ENCODE data around the gene C20orf96.
"Not testable (repeated sequence)": the region's sequence is repeated elsewhere in the genome, so short reads cannot be mapped to it uniquely, and the experiment has no call there.

The C20orf96 gene, protein sequence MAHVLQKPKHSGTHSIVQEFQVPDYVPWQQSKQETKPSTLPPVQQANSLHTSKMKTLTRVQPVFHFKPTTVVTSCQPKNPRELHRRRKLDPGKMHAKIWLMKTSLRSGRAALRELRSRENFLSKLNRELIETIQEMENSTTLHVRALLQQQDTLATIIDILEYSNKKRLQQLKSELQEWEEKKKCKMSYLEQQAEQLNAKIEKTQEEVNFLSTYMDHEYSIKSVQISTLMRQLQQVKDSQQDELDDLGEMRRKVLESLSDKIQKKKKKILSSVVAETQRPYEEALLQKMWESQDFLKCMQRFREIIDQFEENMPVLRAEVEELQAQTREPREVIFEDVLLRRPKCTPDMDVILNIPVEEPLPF

DNA sequence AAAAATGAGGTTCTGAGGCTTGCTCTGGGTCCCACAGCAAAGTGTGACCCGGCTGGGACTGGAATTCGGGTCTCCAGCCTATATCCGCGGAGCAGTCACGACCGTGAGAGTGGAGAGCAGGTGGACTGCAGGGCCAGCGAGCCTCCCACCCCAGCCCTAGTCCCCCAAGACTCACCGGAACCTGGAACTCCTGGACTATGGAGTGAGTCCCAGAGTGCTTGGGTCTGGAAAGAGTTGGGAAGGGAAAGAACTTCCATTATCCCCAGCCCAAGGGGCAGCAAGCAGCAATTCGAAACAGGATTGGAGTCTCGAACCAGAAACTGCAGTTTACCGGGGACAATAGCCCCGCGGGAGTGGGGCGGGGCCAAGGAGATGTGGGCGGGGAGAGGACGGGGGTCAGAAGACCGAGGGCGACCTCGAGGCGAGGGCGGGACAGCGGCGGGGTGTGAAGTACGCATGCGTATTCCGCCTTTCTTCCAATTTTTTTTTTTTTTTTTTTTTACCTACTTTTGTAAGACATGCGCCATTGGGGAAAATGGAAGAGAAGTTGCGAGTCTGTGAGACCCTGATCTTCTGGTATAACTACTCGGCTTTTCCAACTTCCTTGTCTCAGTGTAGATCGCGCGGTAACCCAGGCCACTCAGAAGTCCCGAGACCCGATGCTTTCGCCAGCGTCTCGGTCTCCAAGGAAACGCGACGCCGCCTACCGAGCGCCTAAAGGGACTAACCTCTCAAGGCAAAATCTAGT lies at the start of gene C20orf96:
Gene C20orf96, minus strand, starts transcription at position 667 of the 748 bp plus-strand sequence. Its CDS starts 140 bp downstream, at position 527.
- peak; percentile 76 for DNase-seq

DNA sequence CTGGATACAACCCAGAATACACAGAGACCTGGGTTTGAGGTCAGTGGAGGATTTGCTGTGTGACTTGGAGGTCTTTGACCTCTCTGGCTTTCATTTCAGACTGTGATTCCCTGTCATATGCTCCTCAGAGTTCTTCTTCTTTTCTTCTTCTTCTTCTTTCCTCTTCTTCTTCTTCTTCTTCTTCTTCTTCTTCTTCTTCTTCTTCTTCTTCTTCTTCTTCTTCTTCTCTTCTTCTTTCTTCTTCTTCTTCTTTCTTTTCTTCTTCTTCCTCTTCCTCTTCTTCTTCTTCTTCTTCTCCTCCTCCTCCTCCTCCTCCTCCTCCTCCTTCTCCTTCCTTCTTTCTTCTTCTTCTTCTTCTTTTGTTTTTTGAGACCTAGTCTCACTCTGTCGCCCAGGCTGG lies 45.5 kb upstream of the C20orf96 start:
- DNase-seq: not testable (repeated sequence)

DNA sequence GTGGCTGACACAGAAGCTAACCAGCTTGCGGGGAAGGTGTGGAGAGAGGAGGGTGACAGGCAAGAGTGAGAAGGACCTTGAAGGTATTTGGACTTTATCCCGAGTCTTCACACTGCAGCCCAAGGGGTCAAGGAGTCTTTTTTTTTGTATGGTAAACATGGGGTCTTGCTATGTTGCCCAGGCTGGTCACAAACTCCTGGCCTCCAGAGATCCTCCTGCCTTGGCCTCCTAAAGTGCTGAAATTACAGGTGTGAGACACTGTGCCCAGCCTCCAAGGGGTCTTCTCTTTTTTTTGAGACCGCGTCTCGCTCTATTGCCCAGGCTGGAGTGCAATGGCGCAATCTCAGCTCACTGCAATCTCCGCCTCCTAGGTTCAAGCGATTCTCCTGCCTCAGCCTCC lies 44.0 kb upstream of the C20orf96 start:
- no peak for DNase-seq

DNA sequence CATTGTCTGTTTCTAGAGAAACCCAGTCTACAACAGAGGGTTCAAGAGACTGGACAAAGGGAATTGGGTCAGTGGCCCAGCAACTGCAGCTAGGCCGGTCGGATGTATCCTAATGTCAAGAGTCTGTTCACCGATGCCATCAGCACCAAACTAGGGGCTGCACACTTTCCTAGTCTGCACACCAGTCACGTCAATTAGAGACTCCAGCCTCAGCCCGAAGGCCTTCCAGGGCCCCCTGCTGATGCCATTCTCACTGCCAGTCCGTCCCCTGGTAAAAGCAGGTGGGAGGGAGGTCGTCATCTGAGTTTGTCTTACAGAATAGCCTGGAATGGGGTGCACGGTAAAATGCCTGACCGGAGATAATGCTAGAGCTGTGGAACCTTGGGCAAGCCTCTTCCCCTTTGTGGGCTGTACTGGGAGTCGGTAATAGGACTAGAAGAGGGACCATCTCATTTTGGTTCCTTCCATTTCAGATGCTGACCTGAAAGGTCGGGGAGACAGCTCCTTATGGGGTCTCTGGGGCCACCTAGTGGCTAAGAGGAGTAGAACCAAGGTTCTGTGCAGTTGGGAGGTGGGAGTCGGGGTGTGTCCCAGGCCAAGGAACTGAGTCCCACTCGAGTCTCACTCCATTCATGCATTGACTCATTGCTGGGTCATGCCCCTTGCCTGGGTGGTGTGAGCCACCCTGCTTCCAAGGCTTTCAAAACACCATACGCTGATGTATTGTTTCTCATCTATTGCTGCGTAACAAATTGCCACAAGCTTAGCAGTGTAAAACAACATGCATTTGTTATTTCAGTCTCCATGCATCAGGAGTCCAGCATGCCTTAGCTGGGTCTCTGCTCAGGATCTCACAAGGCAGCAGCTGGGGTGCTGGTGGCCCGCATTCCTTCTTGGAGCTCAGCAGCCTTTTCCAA lies 39.9 kb upstream of the C20orf96 start:
- peak; percentile 31 for DNase-seq

DNA sequence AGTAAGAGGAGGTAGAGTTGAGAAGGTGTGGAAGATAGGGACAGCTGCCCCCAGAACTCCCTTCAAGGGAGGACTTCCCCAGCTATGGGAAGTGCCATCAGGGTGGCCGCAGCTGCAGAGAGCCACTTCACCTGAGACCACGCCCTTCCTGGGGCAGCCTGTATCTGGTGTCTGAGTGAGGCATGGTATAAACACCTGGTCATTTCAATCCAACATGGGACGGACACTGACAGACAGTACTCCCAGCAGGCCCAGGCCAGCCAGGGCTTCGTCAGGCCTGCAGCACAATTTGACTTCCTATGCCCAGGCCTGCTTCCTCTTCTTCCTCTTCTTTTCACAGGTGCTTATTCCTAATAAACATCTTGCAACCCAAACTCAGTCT lies 39.3 kb upstream of the C20orf96 start:
- DNase-seq: no peak

DNA sequence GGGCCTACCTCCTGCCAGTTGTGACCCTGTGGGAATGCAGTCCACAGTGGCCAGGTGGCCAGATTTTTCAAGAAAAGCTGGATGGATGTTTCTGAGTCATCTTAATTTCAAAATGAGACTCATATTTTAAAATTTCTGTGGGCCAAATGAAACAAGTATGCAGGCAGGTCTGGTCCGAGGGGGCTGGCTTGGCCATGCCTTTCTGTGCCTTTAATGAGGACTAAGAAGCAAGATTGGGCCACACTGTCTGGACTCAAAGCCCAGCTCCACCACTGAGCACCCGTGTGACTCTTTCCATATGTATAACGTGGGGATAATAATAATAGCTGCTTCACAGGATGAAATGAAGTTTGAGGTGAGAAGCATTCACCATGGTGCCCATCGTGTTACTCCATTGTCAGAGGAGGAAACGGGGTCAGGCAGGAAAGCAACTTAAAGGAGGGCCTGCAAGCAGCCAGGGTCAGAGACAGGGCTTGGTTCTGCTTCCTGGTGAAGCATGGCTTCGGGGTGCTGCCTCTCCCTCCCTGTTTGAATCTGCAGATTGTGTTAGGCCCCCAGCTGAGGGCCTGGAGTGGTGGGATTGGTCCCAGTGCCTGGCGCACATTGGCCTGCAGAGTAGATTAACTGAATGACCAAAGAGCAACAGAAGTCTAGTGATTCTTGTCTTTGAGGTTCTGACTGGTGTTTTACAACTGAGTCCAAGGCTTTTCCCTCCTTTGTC lies 38.6 kb upstream of the C20orf96 start:
- DNase-seq: no peak

DNA sequence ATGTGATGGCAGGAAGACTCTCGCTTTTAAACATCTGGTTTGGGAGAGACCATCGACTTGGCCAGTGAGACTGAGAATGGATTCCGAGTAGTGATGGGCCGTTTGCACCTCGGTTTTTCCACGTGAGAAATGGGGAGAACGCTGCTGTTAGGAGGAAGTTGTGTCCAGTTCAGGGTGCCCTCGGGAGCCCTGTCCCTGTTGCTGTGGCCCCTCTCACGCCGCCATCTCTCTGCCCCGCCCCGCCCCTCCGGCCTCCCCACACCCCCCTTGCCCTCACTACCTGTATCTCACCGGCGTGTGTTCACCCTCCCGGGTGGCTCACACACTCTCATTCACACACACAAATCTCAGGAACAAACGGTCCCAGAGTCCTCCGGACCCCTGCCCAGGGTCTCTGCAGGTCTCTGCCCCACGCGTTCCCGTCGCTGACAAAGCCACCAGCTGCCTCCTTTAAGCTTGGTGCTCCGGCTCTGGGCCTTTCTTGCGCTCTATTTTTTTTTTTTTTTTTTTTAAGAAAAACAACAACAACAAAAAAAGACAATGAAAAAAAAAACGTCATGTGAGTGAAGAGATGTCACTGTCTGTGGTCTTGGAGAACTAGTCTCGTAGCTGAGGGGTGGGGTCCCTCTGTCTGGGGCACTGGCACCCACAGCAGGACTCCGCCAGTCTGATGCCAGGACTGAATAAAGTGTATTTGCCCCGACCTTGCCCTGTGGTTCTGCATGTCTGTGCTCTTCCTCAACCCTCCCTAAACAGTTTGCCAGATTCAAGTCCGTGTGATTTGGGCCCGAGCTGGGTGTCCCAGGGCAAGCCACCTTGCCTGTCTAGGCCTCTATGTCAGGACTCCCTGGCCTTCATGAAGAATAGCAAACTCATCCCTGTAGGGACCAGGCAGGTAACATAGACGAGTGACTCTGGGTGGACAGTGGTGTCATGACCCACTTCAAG lies 37.8 kb upstream of the C20orf96 start:
- DNase-seq: no peak

DNA sequence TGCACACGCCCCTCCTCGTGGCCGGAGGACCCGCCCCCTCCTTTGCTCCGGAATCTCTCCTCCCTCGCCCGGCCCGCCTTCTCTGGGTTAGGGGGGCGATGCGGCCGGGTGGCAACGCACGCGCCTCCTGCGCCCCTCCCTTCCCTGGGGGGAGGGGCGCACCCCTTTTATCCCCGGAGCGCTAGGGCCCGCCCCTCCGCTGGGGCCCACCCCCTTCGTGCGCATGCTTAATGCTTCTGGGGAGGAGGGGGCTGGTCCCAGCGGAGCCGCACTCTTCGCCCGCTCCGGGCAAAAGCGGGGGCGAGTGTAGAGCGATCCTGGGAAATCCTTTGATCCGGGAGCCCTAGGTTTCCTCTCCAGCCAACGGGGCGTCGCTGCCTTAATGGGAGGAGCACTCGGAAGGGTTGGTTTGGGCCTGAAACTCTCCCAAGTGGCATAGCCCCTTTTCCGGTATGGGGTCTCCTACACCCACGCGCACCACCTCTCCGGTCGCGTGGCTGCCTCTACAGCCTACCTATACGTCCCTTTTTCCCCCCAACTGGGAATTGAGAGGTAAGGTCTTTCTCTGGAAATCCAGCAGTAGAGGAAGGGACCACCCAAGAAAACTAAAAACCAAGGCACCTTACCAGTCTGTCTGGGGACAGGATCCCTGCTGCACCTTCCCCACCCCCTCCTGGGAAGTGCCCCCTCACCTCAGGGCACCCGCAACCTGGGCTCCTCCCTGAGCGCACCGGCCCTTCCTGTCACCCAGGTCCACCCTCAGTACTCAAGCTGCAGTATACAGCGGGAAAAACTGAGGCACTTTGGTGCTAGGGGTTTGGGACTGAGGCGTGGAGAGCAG lies 36.9 kb upstream of the C20orf96 start:
- peak; percentile 78 for DNase-seq

DNA sequence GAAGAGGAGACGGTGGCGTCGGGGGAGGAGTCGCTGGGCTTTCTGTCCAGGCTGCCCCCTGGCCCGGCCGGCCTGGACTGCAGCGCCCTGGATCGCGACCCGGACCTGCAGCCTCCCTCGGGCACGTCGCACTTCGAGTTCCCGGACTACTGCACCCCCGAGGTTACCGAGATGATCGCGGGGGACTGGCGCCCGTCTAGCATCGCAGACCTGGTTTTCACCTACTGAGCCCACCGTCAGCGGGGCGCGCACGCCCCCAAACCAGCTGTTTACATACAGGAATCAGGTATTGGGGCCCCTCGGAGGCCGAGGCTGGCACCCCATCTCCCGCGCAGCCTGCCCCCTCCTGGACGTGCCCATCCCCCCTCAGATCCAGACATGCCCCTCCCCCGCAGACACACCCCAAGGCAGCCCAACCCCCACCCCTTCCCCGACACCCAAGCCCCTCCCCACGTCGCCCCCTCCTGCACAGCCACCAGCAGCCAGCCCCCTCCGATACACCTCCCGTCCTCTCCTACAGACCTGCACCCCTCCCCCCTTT lies 36.2 kb upstream of the C20orf96 start:
- no peak for DNase-seq

DNA sequence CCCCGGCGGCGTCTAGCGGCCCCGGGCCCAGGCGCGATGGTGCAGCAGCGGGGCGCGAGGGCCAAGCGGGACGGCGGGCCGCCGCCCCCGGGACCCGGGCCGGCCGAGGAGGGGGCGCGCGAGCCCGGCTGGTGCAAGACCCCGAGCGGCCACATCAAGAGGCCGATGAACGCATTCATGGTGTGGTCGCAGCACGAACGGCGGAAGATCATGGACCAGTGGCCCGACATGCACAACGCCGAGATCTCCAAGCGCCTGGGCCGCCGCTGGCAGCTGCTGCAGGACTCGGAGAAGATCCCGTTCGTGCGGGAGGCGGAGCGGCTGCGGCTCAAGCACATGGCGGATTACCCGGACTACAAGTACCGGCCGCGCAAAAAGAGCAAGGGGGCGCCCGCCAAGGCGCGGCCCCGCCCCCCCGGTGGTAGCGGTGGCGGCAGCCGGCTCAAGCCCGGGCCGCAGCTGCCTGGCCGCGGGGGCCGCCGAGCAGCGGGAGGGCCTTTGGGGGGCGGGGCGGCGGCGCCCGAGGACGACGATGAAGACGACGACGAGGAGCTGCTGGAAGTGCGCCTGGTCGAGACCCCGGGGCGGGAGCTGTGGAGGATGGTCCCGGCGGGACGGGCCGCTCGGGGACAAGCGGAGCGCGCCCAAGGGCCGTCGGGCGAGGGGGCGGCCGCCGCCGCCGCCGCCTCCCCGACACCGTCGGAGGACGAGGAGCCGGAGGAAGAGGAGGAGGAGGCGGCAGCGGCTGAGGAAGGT lies 35.5 kb upstream of the C20orf96 start:
- peak; percentile 19 for DNase-seq

DNA sequence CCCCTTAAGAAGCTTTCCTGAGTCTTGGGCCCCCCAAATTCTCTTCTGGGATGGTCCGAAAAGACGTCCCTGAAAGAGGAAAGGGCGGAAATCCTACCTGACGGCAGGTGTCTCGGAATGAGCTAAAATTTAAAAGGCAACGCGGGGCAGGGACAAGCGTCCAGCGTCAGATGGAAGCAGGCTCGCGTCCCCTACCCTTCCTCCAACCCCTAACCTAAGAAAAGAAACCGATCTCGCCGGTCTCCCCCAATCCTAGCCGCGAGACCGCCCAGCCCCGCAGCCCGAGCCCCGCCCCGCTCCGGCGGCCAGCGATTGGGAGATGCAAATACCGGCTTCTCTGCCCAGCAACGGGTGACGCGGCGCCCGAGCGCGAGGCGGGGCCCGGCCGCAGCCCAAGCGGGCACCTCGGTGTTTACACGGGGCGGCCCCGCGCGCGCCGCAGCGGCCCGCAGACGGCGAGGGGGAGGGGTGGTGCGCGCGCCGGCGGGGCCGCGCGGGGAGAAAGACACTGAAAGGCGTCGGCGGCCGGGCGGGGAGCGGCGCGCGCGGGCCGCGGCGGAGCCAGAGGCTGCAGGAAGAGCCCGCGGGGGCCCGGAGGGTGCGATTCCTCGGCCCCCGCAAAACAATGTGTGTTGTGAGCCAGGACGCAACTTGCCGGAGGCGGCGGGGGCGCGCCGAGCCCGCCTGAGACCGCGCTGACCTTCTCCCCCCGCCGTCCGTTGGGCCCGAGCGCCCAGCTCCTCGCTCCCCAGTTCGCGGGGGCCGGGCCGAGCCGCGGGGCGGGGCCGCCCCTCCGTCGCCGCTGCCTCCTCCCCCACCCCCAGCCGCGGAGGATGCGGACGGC lies 34.7 kb upstream of the C20orf96 start, which contains the start of gene SOX12:
Gene SOX12, plus strand, starts transcription at position 508 of the 844 bp plus-strand sequence. CDS start 373 bp downstream, outside the sequence.
- peak; percentile 82 for DNase-seq

DNA sequence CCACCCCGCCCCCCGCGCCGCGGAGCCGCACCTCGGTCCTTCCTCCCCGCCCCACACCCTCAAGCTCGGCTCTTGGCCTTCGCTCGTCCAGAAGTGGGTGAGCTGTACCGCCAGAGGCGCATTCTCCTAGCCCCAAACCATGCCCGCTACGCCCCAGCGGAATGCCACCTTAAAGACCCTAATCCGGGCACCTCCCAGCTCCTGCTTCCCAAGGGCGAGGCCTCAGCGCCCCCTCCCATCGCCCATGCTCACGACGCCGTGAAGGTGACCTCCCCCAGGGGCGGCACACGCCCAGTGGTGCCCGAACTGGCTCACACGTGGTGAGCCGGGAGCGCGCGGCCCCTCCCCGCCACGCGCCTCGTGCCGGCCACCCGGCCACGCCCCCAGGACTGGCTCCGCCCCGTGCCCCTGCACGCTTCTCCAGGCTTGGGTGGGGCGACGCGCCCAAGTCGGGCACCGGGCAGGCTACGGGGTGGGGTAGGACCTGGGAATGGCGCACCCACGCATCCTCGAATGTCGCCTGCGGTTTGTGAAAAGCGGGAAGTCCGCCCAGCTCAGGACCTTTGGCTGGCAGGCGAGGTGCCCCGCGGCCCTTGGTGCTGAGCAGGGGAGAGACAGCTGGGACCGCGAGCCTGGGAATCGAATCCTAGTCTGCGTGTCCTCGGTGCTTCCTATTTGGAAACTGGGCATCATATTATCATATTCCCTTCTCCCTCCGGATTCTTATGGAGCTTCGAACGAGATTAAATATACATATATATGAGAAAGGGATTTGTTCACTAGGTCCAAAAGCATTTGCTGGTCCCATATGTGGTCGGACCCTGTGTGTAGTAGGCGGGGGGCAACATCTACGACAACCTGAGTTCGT lies 33.9 kb upstream of the C20orf96 start:
- DNase-seq: peak; percentile 75

DNA sequence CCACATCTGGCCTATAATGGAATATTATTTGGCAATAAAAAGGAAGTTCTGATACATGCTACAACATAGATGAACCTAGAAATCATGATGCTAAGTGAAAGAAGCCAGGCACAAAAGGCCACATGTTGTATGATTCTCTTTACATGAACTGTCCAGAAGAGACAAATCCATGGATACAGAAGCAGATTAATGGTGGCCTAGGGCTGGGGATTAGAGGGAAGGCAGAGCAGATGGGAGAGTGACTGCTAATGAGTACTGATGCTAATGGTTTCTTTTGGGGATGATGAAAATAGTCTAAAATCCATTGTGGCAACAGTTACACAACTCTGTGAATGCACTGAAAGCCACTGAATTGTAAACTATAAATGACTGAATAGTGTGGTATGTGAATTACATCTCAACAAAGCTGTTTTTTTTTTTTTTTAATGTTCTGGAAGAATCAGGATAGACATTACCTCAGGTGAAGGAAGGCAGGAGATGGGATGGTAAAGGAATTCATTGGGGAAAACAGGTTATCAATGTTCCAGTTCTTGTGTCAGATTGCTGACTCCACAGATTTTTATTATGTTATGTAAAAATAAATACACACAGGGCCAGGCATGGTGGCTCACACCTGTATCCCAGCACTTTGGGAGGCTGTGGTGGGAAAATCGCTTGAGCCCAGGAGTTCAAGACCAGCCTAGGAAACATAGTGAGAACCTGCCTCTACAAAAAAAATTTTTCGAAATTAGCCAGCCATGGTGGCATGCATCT lies 25.9 kb upstream of the C20orf96 start:
- DNase-seq: no peak

DNA sequence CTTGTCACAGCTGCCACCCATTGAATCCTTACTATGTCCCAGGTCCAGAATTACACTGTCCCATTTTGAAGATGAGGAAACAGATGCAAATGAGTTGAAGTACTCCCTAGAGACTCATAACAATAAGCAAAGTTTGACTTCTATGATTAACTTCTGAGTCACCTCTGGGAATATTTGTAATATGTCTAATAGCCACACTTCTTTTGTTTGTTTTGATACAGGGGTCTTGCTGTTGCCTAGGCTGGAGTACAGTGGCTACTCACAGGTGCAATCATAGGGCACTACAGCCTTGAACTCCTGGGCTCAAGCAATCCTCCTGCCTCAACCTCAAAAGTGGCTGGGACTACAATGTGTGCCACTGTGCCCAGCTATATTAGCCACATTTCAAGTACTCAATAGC lies 23.4 kb upstream of the C20orf96 start:
- DNase-seq: no peak

DNA sequence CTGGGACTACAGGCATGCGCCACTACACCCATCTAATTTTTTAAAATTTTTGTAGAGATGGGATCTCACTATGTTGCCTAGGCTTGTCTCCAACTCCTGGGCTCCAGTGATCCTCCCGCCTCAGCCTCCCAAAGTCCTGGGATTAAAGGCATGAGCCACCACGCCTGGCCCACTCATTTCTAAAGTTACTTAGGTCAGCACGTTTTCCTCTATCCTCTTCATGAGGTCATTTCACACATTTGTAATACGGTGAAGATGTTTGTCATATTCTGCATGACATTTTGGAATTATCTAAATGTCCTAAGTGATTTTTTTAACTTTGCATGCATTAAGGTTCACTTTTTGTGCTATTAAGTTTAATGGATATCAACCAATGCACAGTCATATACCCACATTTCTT lies 22.9 kb upstream of the C20orf96 start:
- no peak for DNase-seq

DNA sequence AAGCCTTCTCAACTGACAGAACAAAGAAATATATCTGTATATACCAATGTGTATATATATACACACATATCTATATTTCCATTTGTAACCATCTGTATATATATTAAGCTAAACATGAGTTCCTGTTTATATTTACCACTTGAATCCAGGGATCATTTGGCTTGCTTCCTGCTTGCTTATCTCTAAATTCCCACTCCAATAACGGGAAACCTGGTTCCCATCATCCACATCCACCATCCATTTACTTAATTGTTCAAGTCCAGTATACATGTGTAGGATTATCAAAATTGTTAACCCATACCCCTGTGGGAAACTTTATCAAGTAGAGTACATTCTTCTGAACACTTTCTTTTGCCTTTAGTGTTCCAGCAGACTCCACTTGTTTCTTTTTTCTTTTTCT lies 22.3 kb upstream of the C20orf96 start:
- no peak for DNase-seq
